ENCODE measurements around the gene TNS4.

TNS4 gene

DNA sequence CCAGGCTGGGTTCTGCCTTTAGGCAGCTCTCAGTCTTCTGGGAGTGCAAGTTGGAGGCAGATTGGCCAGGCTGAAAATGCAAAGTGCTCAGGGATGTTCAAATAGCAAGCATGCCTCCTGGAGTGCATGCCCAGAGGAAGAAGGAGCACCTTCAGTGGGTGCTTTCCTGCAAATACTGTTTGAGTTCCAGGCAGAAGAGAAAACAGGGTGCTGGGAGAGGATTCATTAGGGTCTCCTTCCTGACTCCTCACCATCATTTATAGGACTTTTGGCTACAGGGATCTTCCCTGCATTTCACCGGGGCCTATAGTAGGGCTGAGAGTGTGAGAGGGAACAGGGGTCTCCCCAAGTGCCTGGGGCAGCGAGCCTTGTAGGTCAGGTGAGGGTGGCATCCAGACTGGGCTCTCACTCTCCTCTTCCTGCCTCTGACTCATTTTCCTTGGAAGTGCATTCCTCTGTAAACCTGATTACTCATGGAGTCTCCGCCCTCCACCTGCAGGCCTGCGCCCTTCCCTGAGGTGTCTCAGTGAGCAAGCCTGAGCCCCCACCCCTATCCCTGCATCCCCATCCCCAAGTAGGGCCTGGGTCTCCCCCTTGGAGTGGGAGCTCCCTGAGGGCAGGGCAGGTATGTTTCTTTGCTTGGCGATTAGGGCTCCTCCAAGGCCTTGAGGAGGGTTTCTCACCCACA is 17.1 kb upstream of the TNS4 start:
- TF ChIP-seq, protein P1, sequence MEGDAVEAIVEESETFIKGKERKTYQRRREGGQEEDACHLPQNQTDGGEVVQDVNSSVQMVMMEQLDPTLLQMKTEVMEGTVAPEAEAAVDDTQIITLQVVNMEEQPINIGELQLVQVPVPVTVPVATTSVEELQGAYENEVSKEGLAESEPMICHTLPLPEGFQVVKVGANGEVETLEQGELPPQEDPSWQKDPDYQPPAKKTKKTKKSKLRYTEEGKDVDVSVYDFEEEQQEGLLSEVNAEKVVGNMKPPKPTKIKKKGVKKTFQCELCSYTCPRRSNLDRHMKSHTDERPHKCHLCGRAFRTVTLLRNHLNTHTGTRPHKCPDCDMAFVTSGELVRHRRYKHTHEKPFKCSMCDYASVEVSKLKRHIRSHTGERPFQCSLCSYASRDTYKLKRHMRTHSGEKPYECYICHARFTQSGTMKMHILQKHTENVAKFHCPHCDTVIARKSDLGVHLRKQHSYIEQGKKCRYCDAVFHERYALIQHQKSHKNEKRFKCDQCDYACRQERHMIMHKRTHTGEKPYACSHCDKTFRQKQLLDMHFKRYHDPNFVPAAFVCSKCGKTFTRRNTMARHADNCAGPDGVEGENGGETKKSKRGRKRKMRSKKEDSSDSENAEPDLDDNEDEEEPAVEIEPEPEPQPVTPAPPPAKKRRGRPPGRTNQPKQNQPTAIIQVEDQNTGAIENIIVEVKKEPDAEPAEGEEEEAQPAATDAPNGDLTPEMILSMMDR (IDR thresholded peaks at IDR 0.05; ENCODE audit: control extremely low read depth, extremely low read depth, low read depth, missing control alignments) = no peak
- ChIA-PET CTCF (interaction anchor here (1.4 to 4.6 kb wide), 4 partner anchors 8 to 46 kb away, joined by 3 to 29 read pairs (median 6); no protein-coding TSS in a partner anchor), POLR2A (no interaction called here)
- no peak for DNase-seq (ENCODE audit: extremely low spot score)

DNA sequence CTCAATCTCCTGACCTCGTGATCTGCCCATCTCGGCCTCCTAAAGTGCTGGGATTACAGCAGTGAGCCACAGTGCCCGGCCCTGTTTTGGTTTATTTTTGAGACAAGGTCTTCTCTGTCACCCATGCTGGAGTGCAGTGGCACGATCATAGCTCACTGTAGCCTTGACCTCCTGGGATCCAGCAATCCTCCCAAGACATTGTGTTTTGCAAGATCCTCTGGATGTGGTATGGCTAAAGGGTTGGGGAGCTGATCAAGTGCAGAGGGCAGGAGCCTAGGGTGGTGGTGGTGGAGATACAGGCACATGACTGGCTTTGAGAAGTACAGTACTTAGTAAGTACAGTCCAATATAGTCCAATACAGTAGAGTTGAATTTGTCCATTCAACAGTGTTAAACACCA is 16.6 kb upstream of the TNS4 start:
- CTCF ChIA-PET = interaction anchor here (0.9 to 2.4 kb wide), 5 partner anchors 9 to 74 kb away, joined by 4 to 7 read pairs (median 5); partner anchors contain the start of gene IGFBP4
- POLR2A ChIA-PET = no interaction called here
- TF ChIP-seq, protein P1 (IDR thresholded peaks at IDR 0.05; ENCODE audit: control extremely low read depth, extremely low read depth, low read depth, missing control alignments) = no peak
- no peak for DNase-seq (ENCODE audit: extremely low spot score)

DNA sequence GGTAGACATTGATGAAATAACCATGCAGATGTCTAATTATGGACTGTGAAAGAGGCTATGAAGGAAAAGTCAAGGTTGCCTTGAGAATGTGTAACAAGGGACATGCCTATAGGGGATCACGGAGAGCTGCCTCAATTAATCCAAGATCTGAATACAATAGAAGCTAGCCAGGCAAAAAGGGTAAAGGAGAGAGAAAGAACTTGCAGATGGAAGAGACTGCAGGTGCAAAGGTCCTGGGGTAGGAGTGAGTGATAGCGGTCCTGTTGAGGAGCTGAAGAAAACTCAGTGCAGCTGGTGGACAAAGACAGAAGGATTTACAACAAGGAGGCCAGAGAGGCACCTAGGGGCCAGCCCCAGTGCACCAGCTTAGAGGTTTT is 15.9 kb upstream of the TNS4 start:
- ChIA-PET CTCF (interaction anchor here (0.9 to 2.4 kb wide), 6 partner anchors 9 to 74 kb away, joined by 3 to 7 read pairs (median 4); partner anchors contain the start of gene IGFBP4), POLR2A (no interaction called here)
- no peak for DNase-seq (ENCODE audit: extremely low spot score)
- TF ChIP-seq, protein P1 (IDR thresholded peaks at IDR 0.05; ENCODE audit: control extremely low read depth, extremely low read depth, low read depth, missing control alignments) = no peak

DNA sequence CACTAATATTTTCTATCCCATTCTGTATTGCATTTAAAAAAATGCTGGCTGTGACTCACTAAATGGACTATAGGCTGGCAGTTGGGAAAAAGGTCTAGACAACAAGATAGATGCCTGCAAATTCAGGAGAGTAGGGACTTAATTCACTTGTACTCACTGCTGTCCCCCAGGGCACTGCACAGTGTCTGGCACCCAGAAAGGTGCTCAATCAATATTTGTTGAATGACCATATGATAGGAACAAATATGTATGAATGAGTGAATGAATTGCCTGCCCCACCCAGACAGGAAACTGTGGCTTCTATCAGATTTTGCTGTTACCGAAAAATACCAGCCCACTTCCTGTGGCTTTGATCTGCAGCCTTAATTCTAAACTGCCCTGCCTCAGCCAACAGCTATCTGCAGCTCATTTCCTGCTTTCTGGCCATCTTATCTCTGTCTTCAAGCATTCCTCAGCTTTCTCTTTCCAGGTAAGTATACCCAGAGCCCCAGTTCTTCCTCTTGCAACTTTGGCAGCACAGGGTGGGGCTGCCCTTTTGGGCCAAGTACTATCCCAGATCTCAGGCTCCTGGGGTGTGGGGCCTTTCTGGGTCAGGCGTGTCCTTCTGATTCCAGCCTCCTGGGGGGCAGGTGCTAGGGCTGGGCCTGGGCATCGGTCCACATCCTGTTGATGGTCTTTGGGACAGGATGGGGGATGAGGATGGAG is 15.3 kb upstream of the TNS4 start:
- CTCF ChIA-PET = interaction anchor here (0.9 to 2.4 kb wide), 4 partner anchors 10 to 73 kb away, joined by 3 to 6 read pairs (median 4); partner anchors contain the start of gene IGFBP4
- POLR2A ChIA-PET = no interaction called here
- DNase-seq (ENCODE audit: extremely low spot score) = peak; percentile 75

DNA sequence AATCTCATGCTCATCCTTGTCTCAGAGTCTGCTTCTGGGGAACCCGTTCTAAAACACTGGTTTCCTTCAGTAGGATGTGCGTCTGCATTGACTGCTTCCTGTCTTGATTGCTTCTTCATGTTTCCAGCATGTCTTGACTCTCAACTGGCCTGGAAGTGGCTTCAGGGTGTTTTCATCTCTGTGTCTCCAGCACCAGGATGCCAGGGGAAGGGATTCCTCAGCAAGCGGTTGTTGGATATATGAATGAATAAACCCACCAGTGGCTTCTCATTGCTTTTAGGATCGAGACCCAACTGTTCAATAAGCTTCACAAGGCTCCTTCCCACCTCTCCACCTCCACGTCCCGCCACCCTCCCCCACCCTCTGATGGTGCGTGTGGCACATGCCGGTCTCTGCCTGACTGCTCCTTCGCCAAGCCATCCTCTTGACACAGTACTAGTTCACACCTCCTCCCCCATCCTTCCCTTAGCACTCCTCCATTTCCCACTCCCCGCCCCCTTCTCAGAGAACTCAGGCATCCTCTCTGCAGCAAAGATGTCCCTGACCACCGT is 14.1 kb upstream of the TNS4 start:
- TF ChIP-seq, protein P1 (IDR thresholded peaks at IDR 0.05; ENCODE audit: control extremely low read depth, extremely low read depth, low read depth, missing control alignments) = no peak
- ChIA-PET CTCF (no interaction called here), POLR2A (no interaction called here)
- DNase-seq (ENCODE audit: extremely low spot score) = no peak

More for the DNA sequence above, 15.3 kb upstream of the TNS4 start:
- TF ChIP-seq, protein P1 (IDR thresholded peaks at IDR 0.05; ENCODE audit: control extremely low read depth, extremely low read depth, low read depth, missing control alignments) = no peak

DNA sequence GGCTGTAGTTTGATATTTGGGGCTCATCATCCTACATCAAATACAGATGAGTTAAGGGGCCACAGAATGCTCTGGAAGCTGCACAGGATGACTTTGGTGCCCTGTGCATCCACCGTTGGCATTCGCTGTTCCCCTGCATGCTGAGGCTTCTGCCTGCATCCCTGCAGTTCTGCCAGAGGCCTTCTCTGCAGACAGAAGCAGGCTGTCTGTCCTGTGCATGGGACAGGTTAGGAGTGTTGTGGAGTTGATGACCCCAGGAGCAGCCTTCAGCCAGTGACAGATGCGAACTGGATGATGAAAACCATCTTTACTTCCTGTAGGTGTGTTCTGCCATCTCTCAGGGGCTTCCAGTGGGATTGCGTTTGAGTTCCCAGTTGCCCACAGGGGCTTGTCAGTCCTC is 13.6 kb upstream of the TNS4 start:
- POLR2A ChIA-PET = no interaction called here
- no peak for DNase-seq (ENCODE audit: extremely low spot score)
- CTCF ChIA-PET = no interaction called here
- TF ChIP-seq, protein P1 (IDR thresholded peaks at IDR 0.05; ENCODE audit: control extremely low read depth, extremely low read depth, low read depth, missing control alignments) = no peak
